ENCODE measurements around the gene RUNX2.
"Not testable (repeated sequence)": the region's sequence is repeated elsewhere in the genome, so short reads cannot be mapped to it uniquely, and the experiment has no call there.

RUNX2 gene

GRCh38 chr6:45531999-45532595, 204.0 kb downstream of the RUNX2 start:
- no peak for DNase-seq

- no peak for DNase-seq
These were observed 204.6 kb downstream of the RUNX2 start for GRCh38 chr6:45532721-45533210.

- DNase-seq = no peak
These were observed 205.3 kb downstream of the RUNX2 start for GRCh38 chr6:45533386-45533785.

GRCh38 chr6:45535933-45536332, 207.8 kb downstream of the RUNX2 start:
- DNase-seq = no peak

GRCh38 chr6:45537539-45537938, 209.4 kb downstream of the RUNX2 start:
- DNase-seq = no peak

- DNase-seq = no peak
These were observed 210.8 kb downstream of the RUNX2 start for GRCh38 chr6:45538641-45539547.

GRCh38 chr6:45540375-45540920, 212.3 kb downstream of the RUNX2 start:
- DNase-seq = no peak

- no peak for DNase-seq
These were observed 213.8 kb downstream of the RUNX2 start for GRCh38 chr6:45541934-45542333.

- no peak for DNase-seq
These were observed 215.4 kb downstream of the RUNX2 start for GRCh38 chr6:45543298-45544235.

GRCh38 chr6:45545416-45545815, 217.3 kb downstream of the RUNX2 start:
- DNase-seq = no peak

- DNase-seq = no peak
These were observed 220.8 kb downstream of the RUNX2 start for GRCh38 chr6:45548657-45549515.

GRCh38 chr6:45552536-45552935, 224.4 kb downstream of the RUNX2 start:
- DNase-seq = no peak

- no peak for DNase-seq
These were observed 225.7 kb downstream of the RUNX2 start for GRCh38 chr6:45553730-45554344.

GRCh38 chr6:45554591-45554990, 226.5 kb downstream of the RUNX2 start:
- DNase-seq = no peak

- DNase-seq = no peak
These were observed 228.0 kb downstream of the RUNX2 start for GRCh38 chr6:45555981-45556771.

- no peak for DNase-seq
These were observed 228.7 kb downstream of the RUNX2 start for GRCh38 chr6:45556828-45557227.

- no peak for DNase-seq
These were observed 229.3 kb downstream of the RUNX2 start for GRCh38 chr6:45557454-45557853.

GRCh38 chr6:45558858-45559257, 230.7 kb downstream of the RUNX2 start:
- no peak for DNase-seq

- not testable (repeated sequence) for DNase-seq
These were observed 232.2 kb downstream of the RUNX2 start for GRCh38 chr6:45560321-45560820.

GRCh38 chr6:45562171-45562570, 234.0 kb downstream of the RUNX2 start:
- no peak for DNase-seq
